Measurements from ENCODE around the gene ADCY3.
A peak's percentile ranks its signal among the peaks of the same experiment; 100 is the strongest.

Gene ADCY3

DNA sequence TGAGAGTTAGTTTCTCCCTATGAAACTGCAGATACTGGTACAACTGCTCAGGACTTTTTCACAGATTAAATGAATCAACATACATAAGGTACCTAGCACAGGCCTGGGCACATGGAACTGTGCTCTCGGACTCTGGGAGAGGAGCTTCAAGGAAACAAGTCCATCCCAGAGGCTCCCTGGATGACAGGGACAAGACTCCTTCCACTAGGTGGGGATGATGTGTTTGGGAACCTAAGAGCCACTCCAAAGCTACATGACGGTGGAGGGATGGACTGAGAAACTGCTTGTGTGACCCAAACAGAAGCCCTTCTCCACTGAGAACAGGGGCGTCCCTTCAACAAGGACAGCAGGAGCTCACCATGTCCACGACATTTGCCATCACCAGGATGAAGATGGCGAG is 89.7 kb downstream of the ADCY3 start:
- DNase-seq (ENCODE audit: low read depth): peak; percentile 44

DNA sequence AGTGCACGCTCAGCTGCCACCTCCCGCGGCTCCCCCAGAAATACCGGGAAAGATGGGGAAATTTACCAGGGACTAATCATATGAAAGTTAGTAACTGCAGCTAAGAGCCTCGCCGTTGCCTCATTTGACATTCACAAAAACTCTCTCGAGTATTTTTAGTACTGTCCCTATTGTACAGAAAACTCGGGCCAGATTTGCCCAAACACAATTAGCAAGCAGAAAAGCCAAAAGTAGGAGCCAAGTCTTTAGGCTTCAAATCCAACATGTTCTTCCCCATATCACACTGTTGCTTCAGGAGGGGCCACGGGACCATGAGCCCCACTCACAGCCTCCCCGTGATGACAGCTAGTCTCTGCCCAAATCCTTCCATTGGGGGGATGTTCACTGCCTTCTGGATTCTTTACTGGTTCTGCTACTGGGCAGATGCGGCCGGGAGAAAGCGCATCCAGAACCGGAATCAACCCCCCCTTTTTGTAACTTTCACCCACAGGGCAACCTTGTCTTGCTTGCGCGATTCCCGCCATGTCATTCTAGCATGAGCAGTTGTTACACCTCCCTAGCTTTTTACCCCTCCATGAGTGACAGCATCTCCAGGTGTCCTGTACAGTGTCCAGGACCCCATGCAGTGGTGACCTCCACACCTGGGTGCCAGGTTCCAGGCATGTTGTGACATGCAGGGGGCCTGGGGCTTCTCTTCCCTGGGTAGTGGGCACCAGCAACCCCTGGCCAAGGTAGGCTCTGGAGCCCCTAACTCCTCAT is 91.6 kb downstream of the ADCY3 start:
- DNase-seq (ENCODE audit: low read depth): no peak

DNA sequence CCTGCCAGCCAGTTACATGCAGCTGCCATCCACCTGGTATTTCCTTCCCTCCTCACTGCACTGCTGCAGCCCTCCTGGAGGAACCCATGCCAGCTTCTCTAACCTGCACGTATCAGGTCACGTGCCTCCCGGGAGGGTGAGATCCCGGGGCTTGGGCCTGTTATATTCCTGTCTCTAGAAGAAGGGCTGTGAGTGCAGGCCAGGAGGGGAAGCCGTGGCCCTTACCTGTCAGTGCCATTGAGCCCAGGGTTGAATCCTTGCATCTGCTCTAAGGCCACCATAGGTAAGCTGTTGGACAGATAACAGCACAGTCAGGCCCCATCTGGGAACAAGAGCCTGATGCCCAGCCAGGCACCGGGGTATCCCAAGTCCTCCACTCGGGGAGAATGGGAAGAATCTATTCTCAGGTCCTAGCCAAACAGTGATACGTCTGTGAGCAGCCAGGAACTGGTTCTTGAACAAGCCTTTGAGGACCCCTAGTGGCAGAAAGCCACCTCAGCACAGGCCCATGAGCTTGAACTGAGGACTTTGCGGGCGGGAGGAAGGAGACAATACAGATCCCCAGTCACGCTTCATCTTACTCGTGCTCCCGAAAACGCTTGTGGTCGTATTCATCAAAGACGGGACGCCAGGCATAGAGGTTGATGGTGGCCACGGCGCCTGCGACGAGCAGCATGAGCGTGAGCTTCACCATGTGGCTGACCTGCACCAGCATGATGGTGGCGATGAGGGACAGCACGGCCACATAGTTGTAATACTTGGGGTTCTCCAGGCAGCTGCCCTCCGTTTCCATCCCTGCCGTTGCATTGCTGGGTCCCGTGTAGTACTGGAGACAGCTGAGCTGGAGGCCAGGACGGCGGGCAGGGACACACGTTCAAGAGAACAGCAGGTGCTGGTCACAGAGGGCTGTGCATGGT is 92.5 kb downstream of the ADCY3 start:
- peak; percentile 86 for DNase-seq (ENCODE audit: low read depth)

DNA sequence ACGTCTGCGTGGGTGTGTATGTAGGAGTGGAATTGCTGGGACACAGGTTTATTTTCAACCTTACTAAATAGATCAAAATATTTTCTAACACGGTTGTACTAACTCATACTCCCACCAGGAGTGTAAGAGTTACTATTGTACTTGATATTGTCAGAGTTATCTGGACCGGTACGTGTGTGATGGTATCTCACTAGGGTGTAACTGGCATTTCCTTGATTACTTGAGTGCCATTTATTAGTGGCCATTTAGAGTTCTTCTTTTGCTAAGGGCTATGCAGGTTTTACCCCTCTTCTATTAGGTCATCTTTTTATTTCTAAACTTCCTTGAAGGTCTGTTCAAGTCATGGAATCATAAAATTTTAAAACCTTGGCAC is 93.3 kb downstream of the ADCY3 start:
- no peak for DNase-seq (ENCODE audit: low read depth)

DNA sequence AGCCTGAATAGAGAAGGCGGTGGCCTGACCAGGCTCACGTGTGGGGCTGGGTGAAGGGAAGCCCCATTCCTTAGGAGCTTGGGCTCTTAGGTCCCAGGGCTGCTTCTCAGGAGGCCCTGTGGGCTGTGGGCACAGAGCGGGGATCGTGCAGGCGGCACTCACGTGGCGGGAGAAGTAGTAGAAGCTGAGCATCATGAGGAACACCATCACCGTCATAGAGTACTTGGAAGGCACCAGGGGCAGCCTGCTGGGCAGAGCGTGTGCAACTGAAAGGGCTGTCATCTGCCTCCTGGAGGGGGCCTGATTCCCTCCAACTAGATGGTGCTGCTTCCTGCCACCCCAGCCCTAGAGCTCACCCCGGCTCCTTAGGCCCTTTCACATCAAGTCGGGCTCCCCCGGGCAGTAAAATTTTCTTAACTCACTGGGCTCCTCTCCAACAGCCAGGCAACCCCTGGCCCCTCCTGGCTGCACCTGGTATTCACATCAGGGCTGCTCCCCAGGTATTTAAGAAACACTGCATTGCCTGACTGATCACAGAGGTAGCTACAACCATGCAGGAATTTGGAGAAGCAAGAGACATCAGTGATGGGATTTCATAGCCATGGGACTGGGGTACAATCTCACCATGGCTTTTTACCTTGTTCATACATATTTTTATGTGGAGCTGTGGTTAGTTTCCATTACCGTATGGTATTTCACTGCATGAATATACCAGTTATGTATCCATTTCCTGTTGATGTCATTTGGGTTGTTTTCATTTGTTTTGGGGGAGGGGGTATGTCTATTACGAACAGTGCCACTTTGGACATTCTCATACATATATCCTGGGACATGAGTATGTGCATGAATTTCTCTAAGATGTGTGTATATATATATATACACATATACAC is 93.9 kb downstream of the ADCY3 start:
- no peak for DNase-seq (ENCODE audit: low read depth)

DNA sequence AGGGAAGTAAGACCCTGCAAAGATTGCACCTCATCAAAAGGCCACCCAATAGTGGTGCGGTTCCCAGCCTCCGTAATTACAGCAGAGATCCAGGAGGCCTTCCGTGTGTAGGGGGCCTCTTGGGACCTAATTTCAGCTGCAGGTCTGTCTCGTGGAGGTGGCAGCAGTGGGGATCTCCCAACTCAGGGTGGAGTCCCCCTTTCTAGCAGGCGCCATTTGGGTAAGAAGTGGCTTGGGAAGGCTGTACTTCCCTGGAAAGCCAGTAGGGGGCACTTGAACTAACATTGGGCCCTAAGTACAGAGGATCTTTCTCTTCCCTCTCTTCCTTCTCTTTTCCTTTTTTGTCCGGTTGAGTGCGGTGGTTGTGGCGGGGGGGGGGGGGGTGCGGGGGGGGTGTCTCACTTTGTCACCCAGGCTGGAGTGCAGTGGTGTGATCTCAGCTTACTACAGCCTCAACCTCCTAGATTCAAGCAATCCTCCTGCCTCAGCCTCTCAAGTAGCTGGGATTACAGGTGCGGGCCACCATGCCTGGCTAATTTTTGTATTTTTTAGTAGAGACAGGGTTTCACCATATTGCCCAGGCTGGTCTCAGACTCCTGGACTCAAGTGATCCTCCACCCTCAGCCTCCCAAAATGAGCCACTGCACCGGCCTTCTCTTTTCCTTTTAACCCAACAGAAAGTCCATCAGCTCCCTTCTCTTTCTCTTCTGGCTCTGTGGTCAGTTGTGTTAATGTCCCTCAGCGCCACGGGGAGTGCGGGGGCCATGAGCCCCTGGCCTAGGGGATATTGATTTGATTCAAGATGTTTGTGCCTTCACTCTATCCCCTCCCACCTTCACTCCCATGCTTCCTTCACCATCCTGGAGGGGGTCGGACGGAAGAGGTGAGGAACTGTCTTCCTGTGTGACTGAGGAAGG is 94.8 kb downstream of the ADCY3 start:
- peak; percentile 16 for DNase-seq (ENCODE audit: low read depth)

DNA sequence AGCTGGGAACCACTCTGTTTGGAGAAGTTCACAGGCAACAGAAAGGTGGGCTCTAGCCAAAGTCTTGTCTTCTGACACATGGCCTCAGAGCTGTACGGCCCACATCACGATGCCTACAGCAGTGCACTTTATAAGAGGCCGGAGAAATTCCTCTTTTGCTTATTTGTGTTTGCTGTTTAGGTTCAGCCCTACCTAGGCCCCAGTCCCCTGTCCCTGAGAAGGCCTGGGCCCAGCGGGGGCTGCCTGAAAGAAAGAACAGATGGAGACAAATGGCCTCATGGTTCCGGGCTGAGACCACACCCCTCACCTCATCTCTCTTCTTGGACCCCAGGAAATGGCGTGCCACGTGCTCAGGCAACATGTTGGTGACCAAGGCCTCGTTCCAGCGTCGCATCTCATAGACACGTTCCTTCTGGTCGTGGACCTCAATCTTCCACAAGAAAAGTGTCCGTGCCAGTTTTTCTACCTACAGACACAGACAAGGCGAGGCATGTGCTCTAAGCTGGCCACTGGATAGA is 95.9 kb downstream of the ADCY3 start:
- no peak for DNase-seq (ENCODE audit: low read depth)

DNA sequence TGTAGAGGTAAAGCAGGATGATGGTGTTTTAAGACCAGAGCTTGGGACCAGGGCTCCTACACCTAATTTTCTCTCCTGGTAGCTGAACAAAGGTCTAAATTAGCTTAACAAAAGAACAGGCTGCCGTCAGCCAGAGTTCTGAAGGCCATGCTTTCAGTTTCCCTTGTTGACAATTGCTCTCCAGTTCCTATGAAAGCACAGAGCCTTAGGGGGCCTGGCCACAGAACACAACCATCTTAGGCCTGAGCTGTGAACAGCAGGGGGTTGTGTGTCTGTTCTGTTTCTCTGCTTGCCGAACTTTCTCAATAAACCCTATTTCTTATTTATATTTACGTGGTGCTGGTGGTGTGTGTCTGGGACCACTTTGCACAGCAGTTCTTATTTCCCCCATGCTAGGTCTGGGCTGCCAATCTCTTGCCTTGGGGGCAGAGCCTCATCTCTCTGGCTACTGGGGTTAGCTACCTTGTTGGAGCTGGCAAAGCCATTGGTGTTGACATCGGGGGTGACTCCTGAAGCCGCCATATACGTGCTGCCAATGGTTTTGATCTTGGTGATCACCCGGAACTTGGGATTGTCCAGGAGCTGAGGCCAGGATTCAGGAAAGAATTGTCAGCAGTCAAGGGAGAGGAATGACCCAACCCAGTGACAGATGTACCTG is 97.9 kb downstream of the ADCY3 start:
- no peak for DNase-seq (ENCODE audit: low read depth)

DNA sequence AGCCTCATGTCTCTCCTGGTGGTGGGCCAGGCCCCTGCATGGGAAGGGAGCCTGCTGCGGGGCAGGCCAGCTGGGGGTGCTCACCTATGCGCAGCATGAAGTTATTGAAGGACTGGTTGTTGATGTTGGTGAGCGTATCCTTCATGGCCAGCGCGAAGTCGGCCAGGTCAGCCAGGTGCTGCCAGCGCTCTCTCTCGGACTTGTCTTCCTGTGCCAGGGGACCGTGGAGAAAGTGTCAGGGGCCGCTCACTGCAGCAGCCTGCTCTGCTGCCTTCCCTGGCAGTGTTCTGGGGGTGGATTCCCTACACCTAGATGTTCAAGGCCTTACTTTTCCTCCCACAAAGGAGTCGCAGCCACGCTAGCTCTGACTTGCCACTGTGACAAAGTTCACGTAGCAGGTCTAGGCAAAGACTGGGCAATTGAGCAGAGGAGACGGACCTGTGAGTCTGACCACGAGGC is 98.6 kb downstream of the ADCY3 start:
- DNase-seq (ENCODE audit: low read depth): no peak

DNA sequence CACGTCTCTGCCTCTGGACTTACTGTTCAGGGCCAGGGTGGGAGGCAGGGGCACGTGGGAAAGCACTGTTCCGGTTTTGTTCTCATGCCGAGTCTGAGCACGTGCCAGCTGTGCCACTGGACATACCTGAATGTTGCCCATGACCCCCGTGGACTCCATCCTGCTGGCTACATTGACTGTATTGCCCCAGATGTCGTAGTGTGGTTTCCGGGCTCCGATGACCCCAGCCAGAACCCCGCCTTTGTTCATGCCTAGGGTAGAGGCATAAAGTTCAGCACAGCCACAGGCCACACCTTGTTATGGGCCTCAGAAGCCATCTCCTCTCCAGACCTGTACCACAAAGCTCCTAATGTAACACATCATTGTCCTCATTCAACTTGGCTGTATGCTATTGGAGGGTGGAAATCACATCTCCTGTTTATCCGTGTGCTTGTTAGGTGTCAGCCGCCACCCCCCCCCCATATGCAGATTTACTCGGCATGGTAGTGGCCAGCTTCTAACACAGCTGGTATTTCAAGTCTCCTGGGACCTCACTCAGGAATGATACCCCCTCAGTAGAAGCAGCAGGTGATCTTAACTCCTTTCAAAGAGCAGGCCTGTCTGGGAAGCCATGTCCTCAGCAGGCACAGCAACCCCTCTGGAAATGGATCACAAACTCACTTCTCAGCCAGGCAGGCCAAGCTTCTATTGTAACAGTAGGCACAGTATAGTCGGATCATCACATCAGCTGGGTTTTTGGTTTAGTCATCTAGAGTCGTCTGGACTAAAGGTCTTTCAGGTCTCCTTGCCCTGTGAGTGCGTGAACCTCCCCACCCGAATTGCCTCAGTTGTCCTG is 99.2 kb downstream of the ADCY3 start:
- no peak for DNase-seq (ENCODE audit: low read depth)

DNA sequence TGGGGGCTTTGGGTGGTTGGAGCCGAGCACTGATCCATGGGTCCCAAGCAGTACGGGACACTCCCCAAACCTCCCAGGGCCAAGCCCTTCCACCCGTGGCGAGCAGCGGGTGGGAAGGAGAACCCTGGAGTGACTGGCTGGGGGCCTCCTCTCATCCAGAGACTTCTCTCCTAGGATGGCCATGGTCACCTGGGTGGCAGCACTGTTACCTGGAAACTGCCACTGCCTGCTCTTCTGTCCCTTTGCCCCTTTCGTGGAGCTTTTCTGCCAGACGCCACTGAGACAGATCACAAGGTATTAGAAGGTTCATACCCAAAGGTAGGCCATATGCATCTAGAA is 99.9 kb downstream of the ADCY3 start:
- no peak for DNase-seq (ENCODE audit: low read depth)

DNA sequence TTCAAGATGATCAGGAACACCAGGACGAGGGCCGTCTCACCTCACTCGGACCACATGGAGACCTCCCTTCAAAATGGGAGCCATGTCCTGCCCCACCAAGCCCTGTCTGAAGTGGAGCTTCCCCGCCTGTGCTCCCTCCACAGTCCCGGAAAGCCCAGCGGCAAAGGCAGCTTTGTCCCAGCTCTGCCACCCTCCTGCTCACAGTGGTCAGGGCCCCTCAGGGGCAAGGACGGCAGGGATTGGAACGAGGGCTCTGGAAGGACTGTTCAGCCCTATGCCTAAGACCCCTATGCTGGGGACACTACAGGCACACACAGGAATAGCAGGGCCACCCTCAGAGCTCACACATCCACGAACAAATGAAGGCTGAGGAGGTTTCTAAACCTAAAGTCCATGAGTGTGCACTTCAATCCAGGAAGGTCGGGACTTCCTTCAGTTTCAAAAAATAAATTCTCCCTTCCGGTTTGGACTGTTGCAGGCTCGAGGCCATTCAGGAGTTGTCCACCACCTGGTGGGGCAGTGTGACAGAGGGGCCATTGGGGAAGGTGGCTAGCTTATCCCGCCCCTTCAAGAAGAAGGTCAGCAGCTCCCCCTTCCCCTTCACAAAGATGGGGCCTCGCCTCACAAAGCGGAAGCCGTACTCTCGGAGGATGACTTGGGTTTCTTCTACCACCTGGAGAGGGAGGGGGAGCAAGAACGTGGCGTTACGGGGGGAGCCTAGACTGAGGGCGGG is 100.4 kb downstream of the ADCY3 start:
- no peak for DNase-seq (ENCODE audit: low read depth)

DNA sequence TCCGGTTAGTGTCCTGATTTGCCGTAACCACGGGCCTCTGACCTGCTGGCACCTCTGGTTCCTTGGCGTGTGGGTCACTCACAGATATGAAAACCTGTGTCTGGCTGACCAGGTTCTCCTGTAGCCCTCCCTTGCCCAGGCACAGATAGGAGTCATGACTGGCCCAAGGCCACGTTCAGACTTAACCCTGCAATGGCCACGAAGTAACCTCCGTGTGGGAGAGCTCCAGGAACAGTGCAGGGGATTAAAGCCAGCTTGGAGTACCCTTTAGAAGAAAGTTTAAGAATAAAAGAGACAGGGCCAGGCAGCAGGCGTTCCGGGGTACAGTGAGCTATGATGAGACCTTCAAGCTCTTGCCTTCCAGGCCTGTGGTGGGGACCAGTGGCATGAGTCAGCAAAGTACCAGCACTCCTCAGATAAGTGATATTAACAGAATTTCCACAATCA is 101.3 kb downstream of the ADCY3 start:
- peak; percentile 30 for DNase-seq (ENCODE audit: low read depth)

DNA sequence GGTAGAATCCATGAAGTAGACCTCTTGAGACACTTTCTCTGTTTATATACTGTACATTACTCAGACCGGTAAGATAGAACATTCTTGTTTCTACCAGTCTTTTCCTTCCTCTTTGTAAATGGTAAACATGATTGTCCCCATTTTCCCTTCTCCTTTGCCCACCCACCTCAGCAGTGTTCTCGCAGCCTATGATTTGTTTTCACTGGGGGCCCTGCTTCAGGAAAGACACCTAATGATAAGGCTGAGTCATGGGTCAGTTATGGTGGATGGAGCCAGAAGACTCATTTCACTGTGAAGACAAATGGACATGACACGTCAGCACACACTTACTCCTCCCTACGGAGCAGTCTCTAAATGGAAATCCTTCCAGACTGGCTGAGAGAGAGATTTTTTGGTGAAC is 103.2 kb downstream of the ADCY3 start:
- DNase-seq (ENCODE audit: low read depth): peak; percentile 87

DNA sequence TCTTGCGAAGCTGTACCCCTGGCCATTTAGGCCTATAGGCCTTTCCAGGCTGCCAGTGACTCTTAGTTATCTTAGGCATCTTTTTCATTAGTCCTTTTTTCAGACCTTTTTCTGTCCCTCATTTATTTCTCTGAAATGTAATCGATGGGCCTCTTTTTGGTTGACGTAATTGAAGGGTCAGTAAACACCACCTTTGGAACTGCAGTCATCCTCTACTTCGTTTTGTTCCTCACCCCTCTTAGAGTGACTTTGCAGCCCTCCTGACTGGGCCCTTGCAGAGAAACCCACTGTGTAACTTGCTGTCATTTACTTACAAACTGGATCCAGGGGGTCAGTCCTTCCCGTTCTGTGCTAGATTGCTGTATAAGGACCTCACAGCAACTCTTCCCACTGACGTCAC is 103.6 kb downstream of the ADCY3 start:
- DNase-seq (ENCODE audit: low read depth): no peak

DNA sequence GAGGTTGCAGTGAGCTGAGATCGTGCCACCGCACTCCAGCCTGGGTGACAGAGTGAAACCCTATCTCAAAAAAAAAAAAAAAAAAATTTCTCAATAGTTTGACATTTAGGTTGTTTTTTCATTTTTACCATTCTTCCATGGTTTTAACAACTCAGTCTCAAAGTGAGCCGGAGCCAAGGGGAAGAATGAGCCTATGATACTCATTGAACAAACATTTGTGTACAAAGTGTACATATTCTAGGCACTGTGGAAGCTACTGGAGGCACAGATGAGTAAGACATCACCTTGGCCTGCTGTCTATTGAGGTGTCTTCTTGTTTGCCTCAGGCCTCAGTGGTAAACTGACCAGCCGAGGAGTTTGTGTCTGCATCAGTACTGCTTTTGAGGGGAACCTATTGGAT is 104.9 kb downstream of the ADCY3 start:
- no peak for DNase-seq (ENCODE audit: low read depth)

DNA sequence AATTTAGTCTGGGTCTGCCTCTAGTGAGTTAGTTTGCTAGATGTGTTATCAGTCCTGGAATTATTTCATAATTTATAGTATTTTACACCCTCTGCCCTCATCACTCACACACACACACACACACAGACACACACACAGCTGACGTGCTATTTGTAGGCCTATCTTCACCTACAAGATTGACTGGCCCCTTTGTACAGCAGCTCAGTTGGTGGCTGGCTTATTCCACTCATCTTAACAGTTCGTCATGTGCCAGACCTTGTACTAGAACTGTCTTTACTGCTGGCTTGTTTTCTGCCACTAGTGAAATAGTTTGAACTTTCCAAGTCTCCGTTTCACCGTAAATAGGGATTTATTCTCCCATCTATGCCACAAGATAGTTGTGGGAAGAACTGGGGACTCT is 105.5 kb downstream of the ADCY3 start:
- DNase-seq (ENCODE audit: low read depth): no peak

DNA sequence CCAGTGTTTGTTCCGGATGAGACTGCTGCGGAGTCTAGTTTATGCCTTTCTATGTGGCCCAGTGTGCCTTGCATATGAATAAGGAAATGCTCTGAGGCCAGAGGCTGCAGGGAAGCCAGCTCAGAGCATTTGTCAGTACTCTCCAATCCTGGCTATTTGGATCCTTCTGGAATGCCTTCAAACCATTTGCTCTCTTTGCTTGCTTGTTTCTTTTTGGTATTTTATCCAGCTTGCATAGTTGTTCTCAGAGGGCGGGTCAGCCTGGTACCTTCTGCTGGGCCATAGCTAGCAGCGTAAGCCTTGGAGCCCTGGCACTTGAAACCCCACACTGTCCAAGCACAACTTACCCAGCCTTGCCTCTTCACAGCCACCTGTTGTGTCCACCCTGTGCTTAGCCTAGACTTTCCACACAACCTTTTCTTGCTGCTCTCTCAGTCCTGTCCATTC is 106.3 kb downstream of the ADCY3 start:
- no peak for DNase-seq (ENCODE audit: low read depth)
